Immature natural killer cell (primary cell): Measurements from ENCODE around the gene MIS18BP1. TPM values are rescaled to one million over a fixed set of nuclear protein-coding genes. Genes with fewer than 3 reads are reported as not detected.

Experiments
- DNase-seq, 3 donors: peaks; one replicate each; pipeline ENCODE4 v3.0.0; 2022; ENCODE audit warnings: mixed read lengths in 1 of 3
- H3K27ac Mint-ChIP-seq, 6 donors: one replicate each; pipeline ENCODE4 v1.8.0; 2020; ENCODE audit warnings: mixed read lengths in 6 of 6, mild to moderate bottlenecking in 5 of 6, inconsistent platforms in 4 of 6, moderate library complexity in 3 of 6
- H3K27me3 Mint-ChIP-seq, 3 donors: one replicate each; pipeline ENCODE4 v1.8.0; 2020 to 2021; ENCODE audit warnings: low read depth in 3 of 3, mild to moderate bottlenecking in 3 of 3, mixed read lengths in 3 of 3, moderate library complexity in 3 of 3, inconsistent platforms in 1 of 3
- H3K36me3 Mint-ChIP-seq, 3 donors: one replicate each; pipeline ENCODE4 v1.8.0; 2020; ENCODE audit warnings: mixed read lengths in 3 of 3, inconsistent platforms in 2 of 3, mild to moderate bottlenecking in 2 of 3
- H3K4me1 Mint-ChIP-seq, 2 donors: one replicate each; pipeline ENCODE4 v1.8.0; 2020; ENCODE audit warnings: inconsistent platforms in 2 of 2, mild to moderate bottlenecking in 2 of 2, mixed read lengths in 2 of 2, moderate library complexity in 1 of 2
- H3K4me3 Mint-ChIP-seq, 5 donors: one replicate each; pipeline ENCODE4 v1.8.0; 2020; ENCODE audit warnings: mild to moderate bottlenecking in 5 of 5, mixed read lengths in 5 of 5, inconsistent platforms in 3 of 5, moderate library complexity in 3 of 5
- H3K9me3 Mint-ChIP-seq, 6 donors: one replicate each; pipeline ENCODE4 v1.8.0; 2020; ENCODE audit warnings: mild to moderate bottlenecking in 6 of 6, mixed read lengths in 6 of 6, inconsistent platforms in 4 of 6, moderate library complexity in 3 of 6
- polyA plus RNA-seq, 3 donors: library from polyadenylated mRNA; unstranded; fragments of 300-500 nt; fragmentation: Illumina TruSeq; gene quantifications; one replicate each; pipeline ENCODE4 v1.2.3, GENCODE V29; 2021

The MIS18BP1 gene
- polyA plus RNA-seq, 3 donors from 2014 or later = 9.7 to 31.9 (median 22.4) TPM

GRCh38 chr14:45169906-45170305 lies 83.1 kb downstream of the MIS18BP1 start:
- Mint-ChIP-seq H3K4me3 (no peak overlapping the region), H3K27ac (no peak overlapping the region), H3K27me3 (no peaks in the 10 kb centered on the region), H3K4me1 (no peaks in the 10 kb centered on the region), H3K9me3 (no peaks in the 10 kb centered on the region), H3K36me3 (peaks cover 0 to 16% (median 13%) of the 10 kb centered on the region in 3 donors)
- DNase-seq = no peak

GRCh38 chr14:45156067-45156466 lies 96.9 kb downstream of the MIS18BP1 start:
- Mint-ChIP-seq H3K4me1 (no peaks in the 10 kb centered on the region), H3K9me3 (no peaks in the 10 kb centered on the region), H3K4me3 (no peak overlapping the region), H3K27ac (no peak overlapping the region), H3K27me3 (peaks cover 0 to 2% (median 0%) of the 10 kb centered on the region in 3 donors), H3K36me3 (peaks cover 0 to 11% (median 8%) of the 10 kb centered on the region in 3 donors)
- no peak for DNase-seq

Other genes starting within 250 kb of the MIS18BP1 start
- 10 to 100 TPM in 2 of 3 donors, 1 to 10 TPM in 1; 6.4 to 12.5 (median 12.1) TPM for gene PRPF39, start 169.1 kb downstream of the MIS18BP1 start, polyA plus RNA-seq
- 10 to 100 TPM; 53.3 to 94.0 (median 60.3) TPM for gene FKBP3, start 118.7 kb downstream of the MIS18BP1 start, polyA plus RNA-seq
- gene FANCM, start 117.3 kb downstream of the MIS18BP1 start, polyA plus RNA-seq = 1 to 10 TPM; 1.9 to 6.9 (median 3.2) TPM